Liver (tissue), 3 donors: Measurements from ENCODE around the gene ACYP2.

ENCODE experiments used
- ATF3 ChIP-seq: IDR thresholded peaks from 2 replicates; pipeline ENCODE4 v1.6.1; 2016; ENCODE audit warnings: antibody characterized with exemption
- CTCF ChIP-seq: fragments of 150-350 bp; IDR thresholded peaks from 2 replicates; pipeline ENCODE4 v1.5.1; 2017; ENCODE audit warnings: improper control_type of control experiment, low read depth, low read length; ENCODE audit not compliant: missing input control
- GABPA ChIP-seq, 2 donors: IDR thresholded peaks in 1 of 2; conservative IDR thresholded peaks in 1 of 2; 2 replicates each; pipeline ENCODE4 v1.6.1; 2016; ENCODE audit warnings: antibody characterized with exemption in 2 of 2, mild to moderate bottlenecking in 1 of 2, moderate library complexity in 1 of 2
- JUND ChIP-seq, 2 donors: IDR thresholded peaks; 2 replicates each; pipeline ENCODE4 v1.6.1; 2016; ENCODE audit warnings: antibody characterized with exemption in 2 of 2
- MAX ChIP-seq: IDR thresholded peaks from 2 replicates; pipeline ENCODE4 v1.6.1; 2016; ENCODE audit warnings: antibody characterized with exemption
- RAD21 ChIP-seq, 2 donors: IDR thresholded peaks; 2 replicates each; pipeline ENCODE4 v1.6.1; 2016; ENCODE audit warnings: antibody characterized with exemption in 2 of 2, mild to moderate bottlenecking in 2 of 2
- SP1 ChIP-seq: IDR thresholded peaks from 2 replicates; pipeline ENCODE4 v1.6.1; 2018; ENCODE audit warnings: antibody characterized with exemption, mild to moderate bottlenecking
- YY1 ChIP-seq: IDR thresholded peaks from 2 replicates; pipeline ENCODE4 v1.6.1; 2016; ENCODE audit warnings: antibody characterized with exemption, mild to moderate bottlenecking
- donor health status: healthy.
- donor health status: healthy.

GRCh38 chr2:54079331-54079730 lies 36.1 kb upstream of the ACYP2 start:
- TF ChIP-seq MAX (no peak), SP1 (no peak), YY1 (no peak), CTCF (no peak), JUND (IDR thresholded peaks at IDR 0.05) (no peak), GABPA (IDR thresholded peaks at IDR 0.05 in 1 of 2, conservative IDR thresholded peaks at IDR 0.05 in 1 of 2) (no peak), RAD21 (IDR thresholded peaks at IDR 0.05) (no peak), ATF3 (no peak)
